Smooth muscle cell of bladder (primary cell): Measurements from ENCODE around the gene CCL14. TPM values are rescaled to one million over a fixed set of nuclear protein-coding genes. Genes with fewer than 3 reads are reported as not detected.

ENCODE experiments used
- total RNA-seq: library from RNA; depleted of rRNA; stranded (reverse); fragments of >200 nt; gene quantifications from 2 replicates; pipeline ENCODE4 v1.2.3, GENCODE V29; 2014

CCL14 gene
- total RNA-seq, result not detected in 2 replicates

DNA sequence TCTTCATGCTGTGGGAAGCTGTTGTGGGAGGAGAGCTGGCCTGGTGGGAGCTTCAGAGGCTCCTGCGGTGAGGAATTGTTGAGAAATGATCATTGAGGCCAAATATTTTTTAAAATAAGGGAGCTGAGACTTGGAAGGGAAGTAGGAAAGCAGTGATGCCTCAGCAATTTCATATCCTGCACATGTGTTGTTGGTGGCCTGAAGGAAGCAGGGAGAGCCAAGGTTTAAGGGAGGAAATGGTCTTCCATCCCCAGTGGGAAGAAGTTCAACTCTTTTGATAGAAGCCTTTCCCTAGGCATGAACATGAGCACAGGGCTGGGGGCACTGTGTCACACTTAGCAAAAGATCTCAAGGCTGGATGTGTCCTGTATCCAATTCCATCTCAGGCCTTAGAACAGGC, at the start of gene CCL14:
TSS of gene CCL14 (minus strand) at position 87 of the 400 bp plus-strand sequence. CDS start at position 7, 80 bp downstream.

DNA sequence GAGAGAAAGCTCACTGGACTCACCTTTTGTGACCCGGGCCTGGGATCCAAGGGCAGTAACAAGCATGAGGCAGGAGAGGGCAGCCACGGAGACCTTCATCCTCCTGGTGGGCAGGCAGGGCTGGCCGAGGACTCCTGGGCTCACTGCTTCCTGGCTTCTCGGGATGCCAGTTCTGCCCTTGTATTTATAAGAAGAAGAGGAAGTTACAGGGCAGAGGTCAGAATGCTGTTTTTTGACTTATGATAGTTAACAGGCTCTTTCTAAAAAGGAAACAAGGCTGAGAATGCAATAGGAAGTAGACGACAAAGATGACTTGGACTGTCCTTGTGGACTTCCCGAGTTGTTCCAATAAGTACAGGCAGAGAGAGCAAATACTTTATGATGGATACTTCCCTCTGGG, 31.3 kb upstream of the CCL14 start, which contains the start of gene CCL23:
TSS of gene CCL23 (minus strand) at position 174 of the 400 bp plus-strand sequence. CDS start at position 99, 75 bp downstream.

DNA sequence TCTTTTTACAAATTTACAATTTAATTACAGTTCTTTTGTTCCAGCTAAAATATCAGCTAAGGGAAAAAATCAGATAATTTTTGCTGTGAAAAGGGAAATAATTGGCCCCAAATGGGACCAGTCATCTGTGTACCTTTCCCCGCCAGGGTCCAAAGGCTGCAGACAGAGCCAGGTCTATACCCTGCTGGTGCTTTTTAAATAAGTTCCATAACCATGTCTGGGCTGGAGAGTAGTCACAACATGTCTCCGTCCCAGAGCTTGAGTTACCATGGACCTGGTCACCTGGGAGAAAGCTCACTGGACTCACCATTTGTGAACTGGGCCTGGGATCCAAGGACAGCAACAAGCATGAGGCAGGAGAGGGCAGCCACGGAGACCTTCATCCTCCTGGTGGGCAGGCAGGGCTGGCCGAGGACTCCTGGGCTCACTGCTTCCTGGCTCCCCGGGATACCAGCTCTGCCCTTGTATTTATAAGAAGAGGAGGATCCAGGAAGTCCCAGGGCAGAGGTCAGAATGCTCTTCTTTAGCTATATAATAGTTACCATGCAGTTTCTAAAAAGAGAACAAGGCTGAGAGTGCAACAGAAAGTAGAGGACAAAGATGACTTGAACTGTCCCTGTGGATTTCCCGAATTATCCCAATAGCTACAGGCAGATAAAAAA, 14.7 kb upstream of the CCL14 start, which contains the start of gene CCL15:
TSS of gene CCL15 (minus strand) at position 444 of the 662 bp plus-strand sequence. CDS start at position 383, 61 bp downstream.

DNA sequence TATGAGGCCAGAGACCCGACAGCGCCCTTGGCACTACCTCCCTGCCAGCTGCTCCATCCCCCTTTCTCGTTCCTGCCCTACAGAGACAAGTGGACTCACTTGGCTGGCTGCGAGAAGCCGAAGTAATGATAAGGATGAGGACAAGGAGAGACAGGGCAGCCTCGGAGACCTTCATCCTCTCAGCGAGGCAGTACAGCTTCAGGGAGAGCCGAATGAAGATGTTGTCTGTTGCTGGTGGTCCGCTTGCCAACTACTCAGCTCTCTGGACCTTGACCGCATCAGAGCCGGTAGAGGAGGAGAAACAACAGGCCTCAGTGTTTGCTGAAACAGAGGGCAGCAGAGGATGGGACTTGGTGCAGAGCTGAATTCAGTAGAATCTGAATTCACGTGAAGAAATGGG, 5.3 kb downstream of the CCL14 start, which contains the start of gene CCL16:
TSS of gene CCL16 (minus strand) at position 252 of the 400 bp plus-strand sequence. CDS start at position 175, 77 bp downstream.

DNA sequence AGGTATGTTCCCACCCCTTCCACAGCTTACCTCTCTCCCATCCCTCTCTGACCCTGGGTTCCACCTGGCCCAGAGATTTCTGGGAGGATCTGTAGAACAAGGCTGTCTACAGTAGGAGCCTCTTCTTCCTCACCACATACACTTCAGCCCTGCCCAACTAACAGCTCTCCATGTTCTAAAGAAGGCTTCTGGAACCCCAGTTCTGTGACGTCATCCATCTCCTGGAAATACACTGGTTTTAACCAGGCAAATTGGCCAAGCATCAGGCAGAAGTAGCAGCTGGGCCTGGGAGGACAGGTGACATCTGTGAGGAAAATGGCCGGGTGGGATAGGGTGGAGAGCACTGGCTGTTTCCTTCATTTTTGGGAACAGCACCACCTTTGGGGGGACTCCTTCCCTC, 43.0 kb downstream of the CCL14 start, which contains the start of gene LYZL6:
TSS of gene LYZL6 (minus strand) at position 177 of the 400 bp plus-strand sequence. CDS start 4,357 bp downstream, outside the sequence.

Other genes starting within 250 kb of the CCL14 start
- gene GAS2L2, start 233.5 kb downstream of the CCL14 start, total RNA-seq, result under 0.01 and 0.09 TPM in 2 replicates
- not detected in 2 replicates for gene C17orf50, start 225.8 kb downstream of the CCL14 start, total RNA-seq
- gene MMP28, start 191.1 kb downstream of the CCL14 start, total RNA-seq, result 1.0 and 2.6 TPM in 2 replicates
- gene TAF15, start 177.2 kb downstream of the CCL14 start, total RNA-seq, result 49.5 and 55.0 TPM in 2 replicates
- not detected in 2 replicates for gene HEATR9, start 117.8 kb downstream of the CCL14 start, total RNA-seq
- gene CCL5, start 106.4 kb downstream of the CCL14 start, total RNA-seq, result not detected in 2 replicates
- 0.09 and 0.28 TPM in 2 replicates for gene RDM1, start 56.0 kb downstream of the CCL14 start, total RNA-seq
- gene LYZL6, start 43.0 kb downstream of the CCL14 start, total RNA-seq, result not detected in 2 replicates
- gene CCL16, start 5.2 kb downstream of the CCL14 start, total RNA-seq, result not detected in 2 replicates
- not detected in 2 replicates for gene CCL15, start 14.8 kb upstream of the CCL14 start, total RNA-seq
- gene CCL23, start 31.2 kb upstream of the CCL14 start, total RNA-seq, result not detected in 2 replicates
- gene CCL18, start 77.5 kb upstream of the CCL14 start, total RNA-seq, result not detected in 2 replicates
- not detected in 2 replicates for gene CCL3, start 103.4 kb upstream of the CCL14 start, total RNA-seq
- gene CCL4, start 117.1 kb upstream of the CCL14 start, total RNA-seq, result not detected in 2 replicates
- 1.0 and 1.3 TPM in 2 replicates for gene TBC1D3B, start 189.9 kb upstream of the CCL14 start, total RNA-seq
- gene CCL3L1, start 210.0 kb upstream of the CCL14 start, total RNA-seq, result not detected in 2 replicates
- gene CCL4L2, start 224.3 kb upstream of the CCL14 start, total RNA-seq, result 0.14 and 0.18 TPM in 2 replicates